ENCODE measurements around the gene TRIML2. TPM values are rescaled to one million over a fixed set of nuclear protein-coding genes. Genes with fewer than 3 reads are reported as not detected.

The TRIML2 gene
- total and polyA plus RNA-seq, 10 of the 15 experiments (the other 5 are each of a cell fraction or from before 2014, with no cell fraction given) = not detected

DNA sequence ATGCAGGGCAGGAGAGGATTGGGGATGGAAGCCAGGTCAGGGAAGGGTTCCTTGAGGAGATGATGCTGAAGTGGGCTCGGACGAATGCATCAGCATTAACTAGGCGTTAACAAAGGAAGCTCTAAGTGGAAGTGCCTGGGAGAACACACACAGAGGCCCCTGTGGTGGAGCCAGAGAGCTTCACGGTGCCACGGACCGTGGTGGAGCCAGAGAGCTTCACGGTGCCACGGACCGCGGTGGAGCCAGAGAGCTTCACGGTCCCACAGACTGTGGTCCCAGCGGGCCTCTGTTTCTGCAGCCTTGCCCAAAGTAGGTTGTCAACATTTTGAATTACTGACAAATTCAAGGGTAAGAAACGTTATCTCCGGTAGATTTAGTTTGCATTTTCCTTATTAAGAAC is 48.3 kb downstream of the TRIML2 start:
- no peak overlapping the region for H3K4me2 ChIP-seq (ENCODE audit: control insufficient read depth, insufficient read depth)
- H3K79me2 ChIP-seq (ENCODE audit: control insufficient read depth, insufficient read depth, low read length) = no peaks in the 10 kb centered on the region
- RAD21 ChIA-PET (ENCODE audit: unreplicated experiment) = no interaction called here
- WGBS (ENCODE audit: insufficient coverage, insufficient replicate concordance, low lambda C conversion rate, missing lambda C conversion rate) = 60% methylated on average over 14 of the region's 14 CpGs
- H3K9me3 ChIP-seq (replicated peaks; ENCODE audit: control insufficient read depth, insufficient read depth, low read length) = no peaks in the 10 kb centered on the region; the same call in 2 of the 3 replicates
- DNase-seq (ENCODE audit: low read depth, low spot score) (no peak), FAIRE-seq (no peak), ATAC-seq (no peak)
- POLR2A ChIA-PET = no interaction called here
- no peak overlapping the region for H3K4me3 ChIP-seq
- no peaks in the 10 kb centered on the region for H4K20me1 ChIP-seq (ENCODE audit: control insufficient read depth, insufficient read depth)
- H3K4me1 ChIP-seq (ENCODE audit: control insufficient read depth, insufficient read depth, low read length) = no peaks in the 10 kb centered on the region
- in situ Hi-C loops (cut with MboI) = no loop called here
- intact Hi-C loops (cut with micrococcal nuclease; ENCODE audit: unreplicated experiment) = no loop called here
- BruUV-seq (replicated peaks) = no TSS peak
- H3K27ac ChIP-seq (ENCODE audit: control insufficient read depth, insufficient read depth) = no peak overlapping the region
- H3K9ac ChIP-seq (ENCODE audit: control insufficient read depth, insufficient read depth, low read length) = no peak overlapping the region
- H3K27me3 ChIP-seq (replicated peaks in 1 of 2; ENCODE audit: control insufficient read depth in 2 of 2, insufficient read depth in 2 of 2, low read length in 1 of 2) = no peaks in the 10 kb centered on the region
- H2AFZ ChIP-seq (ENCODE audit: control insufficient read depth, low read depth, low read length) = no peak overlapping the region
- SMC1A ChIA-PET (ENCODE audit: uncharacterized antibody, unreplicated experiment) = no interaction called here
- TF ChIP-seq STAT1 (conservative IDR thresholded peaks at IDR 0.05) = no peak
- TF ChIP-seq SUPT20H (IDR thresholded peaks at IDR 0.05; ENCODE audit: borderline replicate concordance, control insufficient read depth, low read depth, low read length) = no peak
- no peak for TF ChIP-seq RAD51 (IDR thresholded peaks at IDR 0.05)
- no peak for TF ChIP-seq YBX1 (IDR thresholded peaks at IDR 0.05)
- TF ChIP-seq MEF2B (IDR thresholded peaks at IDR 0.05; ENCODE audit: partially characterized antibody, poor library complexity, severe bottlenecking) = no peak
- TF ChIP-seq MYB (IDR thresholded peaks at IDR 0.05; ENCODE audit: borderline replicate concordance, low read depth, low read length) = no peak
- no peak for TF ChIP-seq SREBF2 (IDR thresholded peaks at IDR 0.05; ENCODE audit: low read length)
- TF ChIP-seq ZNF622 (IDR thresholded peaks at IDR 0.05) = no peak
- TF ChIP-seq, protein P1, sequence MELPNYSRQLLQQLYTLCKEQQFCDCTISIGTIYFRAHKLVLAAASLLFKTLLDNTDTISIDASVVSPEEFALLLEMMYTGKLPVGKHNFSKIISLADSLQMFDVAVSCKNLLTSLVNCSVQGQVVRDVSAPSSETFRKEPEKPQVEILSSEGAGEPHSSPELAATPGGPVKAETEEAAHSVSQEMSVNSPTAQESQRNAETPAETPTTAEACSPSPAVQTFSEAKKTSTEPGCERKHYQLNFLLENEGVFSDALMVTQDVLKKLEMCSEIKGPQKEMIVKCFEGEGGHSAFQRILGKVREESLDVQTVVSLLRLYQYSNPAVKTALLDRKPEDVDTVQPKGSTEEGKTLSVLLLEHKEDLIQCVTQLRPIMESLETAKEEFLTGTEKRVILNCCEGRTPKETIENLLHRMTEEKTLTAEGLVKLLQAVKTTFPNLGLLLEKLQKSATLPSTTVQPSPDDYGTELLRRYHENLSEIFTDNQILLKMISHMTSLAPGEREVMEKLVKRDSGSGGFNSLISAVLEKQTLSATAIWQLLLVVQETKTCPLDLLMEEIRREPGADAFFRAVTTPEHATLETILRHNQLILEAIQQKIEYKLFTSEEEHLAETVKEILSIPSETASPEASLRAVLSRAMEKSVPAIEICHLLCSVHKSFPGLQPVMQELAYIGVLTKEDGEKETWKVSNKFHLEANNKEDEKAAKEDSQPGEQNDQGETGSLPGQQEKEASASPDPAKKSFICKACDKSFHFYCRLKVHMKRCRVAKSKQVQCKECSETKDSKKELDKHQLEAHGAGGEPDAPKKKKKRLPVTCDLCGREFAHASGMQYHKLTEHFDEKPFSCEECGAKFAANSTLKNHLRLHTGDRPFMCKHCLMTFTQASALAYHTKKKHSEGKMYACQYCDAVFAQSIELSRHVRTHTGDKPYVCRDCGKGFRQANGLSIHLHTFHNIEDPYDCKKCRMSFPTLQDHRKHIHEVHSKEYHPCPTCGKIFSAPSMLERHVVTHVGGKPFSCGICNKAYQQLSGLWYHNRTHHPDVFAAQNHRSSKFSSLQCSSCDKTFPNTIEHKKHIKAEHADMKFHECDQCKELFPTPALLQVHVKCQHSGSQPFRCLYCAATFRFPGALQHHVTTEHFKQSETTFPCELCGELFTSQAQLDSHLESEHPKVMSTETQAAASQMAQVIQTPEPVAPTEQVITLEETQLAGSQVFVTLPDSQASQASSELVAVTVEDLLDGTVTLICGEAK (IDR thresholded peaks at IDR 0.05; ENCODE audit: borderline replicate concordance) = no peak
- TF ChIP-seq, protein P2, sequence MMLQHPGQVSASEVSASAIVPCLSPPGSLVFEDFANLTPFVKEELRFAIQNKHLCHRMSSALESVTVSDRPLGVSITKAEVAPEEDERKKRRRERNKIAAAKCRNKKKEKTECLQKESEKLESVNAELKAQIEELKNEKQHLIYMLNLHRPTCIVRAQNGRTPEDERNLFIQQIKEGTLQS (IDR thresholded peaks at IDR 0.05; ENCODE audit: borderline replicate concordance, extremely low read depth, low read depth, low read length) = no peak
- TF ChIP-seq, protein P3, sequence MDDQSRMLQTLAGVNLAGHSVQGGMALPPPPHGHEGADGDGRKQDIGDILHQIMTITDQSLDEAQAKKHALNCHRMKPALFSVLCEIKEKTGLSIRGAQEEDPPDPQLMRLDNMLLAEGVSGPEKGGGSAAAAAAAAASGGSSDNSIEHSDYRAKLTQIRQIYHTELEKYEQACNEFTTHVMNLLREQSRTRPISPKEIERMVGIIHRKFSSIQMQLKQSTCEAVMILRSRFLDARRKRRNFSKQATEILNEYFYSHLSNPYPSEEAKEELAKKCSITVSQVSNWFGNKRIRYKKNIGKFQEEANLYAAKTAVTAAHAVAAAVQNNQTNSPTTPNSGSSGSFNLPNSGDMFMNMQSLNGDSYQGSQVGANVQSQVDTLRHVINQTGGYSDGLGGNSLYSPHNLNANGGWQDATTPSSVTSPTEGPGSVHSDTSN (IDR thresholded peaks at IDR 0.05; ENCODE audit: insufficient replicate concordance, low read depth, low read length) = no peak
- no peak for TF ChIP-seq RCOR1 (conservative IDR thresholded peaks at IDR 0.05; ENCODE audit: low read depth, low read length)
- H3K36me3 ChIP-seq (ENCODE audit: control insufficient read depth in 2 of 2, insufficient read depth in 2 of 2, low read length in 1 of 2) = no peaks in the 10 kb centered on the region
- CTCF ChIA-PET = no interaction called here

Measured in GM12878 (cell line).